Stomach (tissue), 9 donors: Measurements from ENCODE around the gene TDRD12. TPM values are rescaled to one million over a fixed set of nuclear protein-coding genes. Genes with fewer than 3 reads are reported as not detected.

Experiments
- DNase-seq, 2 donors: peaks; one replicate each; pipeline versions ENCODE4 v3.0.0 to v3.0.0-alpha.2; 2013 to 2019
- H3K27ac ChIP-seq, 5 donors: fragments of 200-600 bp in 4 of 5; sonication (generic) in 4 of 5; one replicate each; pipeline ENCODE4 v1.5.1; 2013 to 2019; ENCODE audit warnings: mild to moderate bottlenecking in 1 of 5, moderate library complexity in 1 of 5
- H3K27me3 ChIP-seq, 3 donors: fragments of 200-600 bp; sonication (generic); one replicate each; pipeline ENCODE4 v1.5.1; 2017 to 2019; ENCODE audit warnings: mixed run types in 1 of 3
- H3K36me3 ChIP-seq, 4 donors: fragments of 200-600 bp; sonication (generic); 1 replicate in 3 of 4; 2 replicates in 1 of 4; pipeline ENCODE4 v1.5.1; 2016 to 2019
- H3K4me1 ChIP-seq, 4 donors: fragments of 200-600 bp; sonication (generic); one replicate each; pipeline ENCODE4 v1.5.1; 2016 to 2019
- H3K4me3 ChIP-seq, 4 donors: fragments of 200-600 bp; sonication (generic) in 3 of 4; one replicate each; pipeline ENCODE4 v1.5.1; 2016 to 2019; ENCODE audit warnings: mild to moderate bottlenecking in 1 of 4
- H3K9me3 ChIP-seq, 4 donors: fragments of 200-600 bp; sonication (generic); one replicate each; pipeline ENCODE4 v1.5.1; 2016 to 2019
- EP300 ChIP-seq: sonication (generic); formaldehyde crosslinking; IDR thresholded peaks from one replicate; pipeline ENCODE4 v1.6.1; 2017; ENCODE audit warnings: antibody characterized with exemption
- POLR2A ChIP-seq, 4 donors: fragments of 450-650 bp; IDR thresholded peaks; one replicate each; pipeline ENCODE4 v1.6.1; 2016; ENCODE audit warnings: antibody characterized with exemption in 4 of 4, control low read depth in 2 of 4, mild to moderate bottlenecking in 1 of 4, moderate library complexity in 1 of 4
- POLR2AphosphoS5 ChIP-seq, 3 donors: sonication (generic); formaldehyde crosslinking; IDR thresholded peaks; one replicate each; pipeline ENCODE4 v1.6.1; 2016; ENCODE audit warnings: antibody characterized with exemption in 3 of 3
- WGBS, 5 donors: extraction: QIAGEN DNeasy Blood & Tissue Kit in 3 of 5; methylation state at CpG; one replicate each; pipeline versions ENCODE4 v1.1.5 to v1.1.7; 2013 to 2018; 5-methylcytosine and 5-hydroxymethylcytosine counted together
- intact Hi-C: fragments of 100-400 bp; cut with DNase I; formaldehyde crosslinking; loops from one replicate; pipeline ENCODE4 v1.15.1; 2023; ENCODE audit warnings: low total_unique reads
- polyA plus RNA-seq, 3 donors: library from polyadenylated mRNA; stranded (reverse); fragments of 200-250 nt; gene quantifications; one replicate each; pipeline ENCODE4 v1.2.3, GENCODE V29; 2013
- total RNA-seq, 5 donors: library from RNA; depleted of rRNA; stranded (reverse); fragments of >200 nt; gene quantifications; one replicate each; pipeline versions ENCODE4 v1.1.0 to v1.2.3, GENCODE V29; 2014 to 2016
- TF ChIP-seq, protein P1 (sequence below), 7 experiments: fragments of 450-650 bp in 4 of 7; fragments of 200-600 bp in 3 of 7; sonication (generic) in 3 of 7; IDR thresholded peaks; one replicate each; pipeline ENCODE4 v1.5.1; 2016 to 2019; ENCODE audit warnings: antibody characterized with exemption in 7 of 7, control low read depth in 2 of 7, mild to moderate bottlenecking in 1 of 7
- donor health status: healthy with polysubstance abuse.
- donor health status: Bipolar disorder and iron deficiency.
- donor health status: healthy.

The TDRD12 gene
- total and polyA plus RNA-seq, 8 donors: 0.03 to 0.73 TPM; not detected in 6

DNA sequence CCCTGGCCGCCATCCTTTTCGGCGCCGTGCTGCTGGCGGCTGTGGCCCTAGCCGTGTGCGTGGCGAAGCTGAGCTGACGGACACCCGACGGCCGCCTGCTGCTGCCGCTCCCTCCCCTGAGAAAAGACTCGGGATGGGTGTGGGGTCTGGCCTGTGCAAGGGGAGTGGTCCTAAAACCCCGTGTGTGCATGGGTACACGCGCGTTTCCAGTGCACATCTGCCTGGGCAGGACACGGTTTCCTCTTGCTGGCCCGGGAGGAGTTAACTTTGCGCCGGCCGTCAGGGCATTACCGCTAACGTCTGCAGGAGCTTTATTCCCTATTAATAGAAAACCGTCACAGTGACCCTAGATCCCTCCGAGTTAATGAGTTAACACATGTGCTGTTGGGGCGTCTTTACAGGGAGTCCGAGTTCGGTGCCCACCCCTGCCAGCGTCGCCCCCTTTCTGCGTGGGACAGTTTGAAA is 42.6 kb upstream of the TDRD12 start:
- H3K27me3 ChIP-seq: peaks cover 0 to 27% (median 19%) of the 10 kb centered on the region in 3 donors
- 17 to 26% (median 21%) methylated on average over 14 to 33 of the region's 33 CpGs for WGBS, 5 donors
- no peak for DNase-seq
- H3K9me3 ChIP-seq: no peaks in the 10 kb centered on the region
- H3K4me1 ChIP-seq: peaks cover 32 to 52% (median 41%) of the 10 kb centered on the region in 4 donors
- intact Hi-C loops: no loop called here
- peak overlapping the region; percentile 92 to 100 (median 98) for H3K4me3 ChIP-seq
- no peaks in the 10 kb centered on the region for H3K36me3 ChIP-seq
- H3K27ac ChIP-seq: peak overlapping the region in 3 of 5 donors; percentile 10 to 92 (median 57)
- TF ChIP-seq POLR2A (IDR thresholded peaks at IDR 0.05): no peak
- TF ChIP-seq, protein P1, sequence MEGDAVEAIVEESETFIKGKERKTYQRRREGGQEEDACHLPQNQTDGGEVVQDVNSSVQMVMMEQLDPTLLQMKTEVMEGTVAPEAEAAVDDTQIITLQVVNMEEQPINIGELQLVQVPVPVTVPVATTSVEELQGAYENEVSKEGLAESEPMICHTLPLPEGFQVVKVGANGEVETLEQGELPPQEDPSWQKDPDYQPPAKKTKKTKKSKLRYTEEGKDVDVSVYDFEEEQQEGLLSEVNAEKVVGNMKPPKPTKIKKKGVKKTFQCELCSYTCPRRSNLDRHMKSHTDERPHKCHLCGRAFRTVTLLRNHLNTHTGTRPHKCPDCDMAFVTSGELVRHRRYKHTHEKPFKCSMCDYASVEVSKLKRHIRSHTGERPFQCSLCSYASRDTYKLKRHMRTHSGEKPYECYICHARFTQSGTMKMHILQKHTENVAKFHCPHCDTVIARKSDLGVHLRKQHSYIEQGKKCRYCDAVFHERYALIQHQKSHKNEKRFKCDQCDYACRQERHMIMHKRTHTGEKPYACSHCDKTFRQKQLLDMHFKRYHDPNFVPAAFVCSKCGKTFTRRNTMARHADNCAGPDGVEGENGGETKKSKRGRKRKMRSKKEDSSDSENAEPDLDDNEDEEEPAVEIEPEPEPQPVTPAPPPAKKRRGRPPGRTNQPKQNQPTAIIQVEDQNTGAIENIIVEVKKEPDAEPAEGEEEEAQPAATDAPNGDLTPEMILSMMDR (IDR thresholded peaks at IDR 0.05): no peak
- no peak for TF ChIP-seq EP300
- no peak for TF ChIP-seq POLR2AphosphoS5 (IDR thresholded peaks at IDR 0.05)

DNA sequence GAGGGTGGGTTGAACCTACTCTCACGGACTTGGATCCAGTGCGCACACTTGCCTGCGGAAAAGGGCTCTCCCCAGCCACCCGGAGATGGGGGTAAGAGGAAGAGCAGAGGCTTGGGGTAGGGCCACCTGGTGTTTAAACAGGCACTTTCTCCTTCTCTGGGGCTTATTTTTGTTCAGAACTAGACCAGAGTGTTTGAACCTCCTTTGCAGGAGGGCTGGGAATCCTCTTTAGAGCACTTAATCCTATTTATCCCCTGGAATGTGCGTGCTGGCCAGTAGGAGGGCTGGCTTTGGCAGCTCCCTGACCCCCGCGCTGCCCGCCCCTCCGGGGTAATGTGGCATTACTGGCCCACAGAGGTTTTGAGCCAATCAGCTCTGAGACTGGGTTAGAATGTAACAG is 41.9 kb upstream of the TDRD12 start:
- TF ChIP-seq, protein P1 (IDR thresholded peaks at IDR 0.05): no peak
- TF ChIP-seq EP300: no peak
- TF ChIP-seq POLR2A (IDR thresholded peaks at IDR 0.05): no peak
- Histone ChIP-seq H3K27me3 (peaks cover 0 to 27% (median 19%) of the 10 kb centered on the region in 3 donors), H3K4me1 (peaks cover 32 to 45% (median 37%) of the 10 kb centered on the region in 4 donors), H3K27ac (peak overlapping the region in 4 of 5 donors; percentile 10 to 92 (median 34)), H3K4me3 (no peak overlapping the region), H3K9me3 (no peaks in the 10 kb centered on the region), H3K36me3 (no peaks in the 10 kb centered on the region)
- intact Hi-C loops: no loop called here
- 46 to 65% (median 65%) methylated on average over 9 of the region's 9 CpGs for WGBS, 5 donors
- peak in 1 of 2 donors; percentile 30 for DNase-seq

DNA sequence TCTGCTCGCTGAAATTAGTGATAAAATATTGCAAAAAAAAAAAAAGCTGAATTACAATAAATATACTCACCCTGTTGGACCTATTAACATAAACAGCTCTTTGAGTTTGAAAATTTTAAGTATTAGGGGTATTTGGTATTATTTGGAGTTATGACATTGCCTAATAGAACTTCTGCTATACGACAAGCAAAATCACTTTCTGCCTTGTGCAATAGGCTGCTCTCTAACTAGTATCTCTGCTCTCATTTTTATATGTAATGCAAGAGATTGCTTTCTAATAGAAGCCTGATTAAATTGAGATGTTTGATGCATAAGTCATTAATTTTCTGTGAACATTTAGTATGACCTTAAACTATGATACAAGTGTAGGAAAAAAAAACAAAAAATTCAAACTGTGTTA is 38.6 kb upstream of the TDRD12 start:
- intact Hi-C loops: no loop called here
- Histone ChIP-seq H3K27ac (no peak overlapping the region), H3K36me3 (no peaks in the 10 kb centered on the region), H3K27me3 (peaks cover 0 to 22% (median 17%) of the 10 kb centered on the region in 3 donors), H3K9me3 (no peaks in the 10 kb centered on the region), H3K4me3 (no peak overlapping the region), H3K4me1 (peaks cover 10 to 20% (median 13%) of the 10 kb centered on the region in 4 donors)
- no peak for DNase-seq
- 77 to 85% (median 83%) methylated on average over 2 of the region's 2 CpGs for WGBS, 5 donors
- no peak for TF ChIP-seq POLR2AphosphoS5 (IDR thresholded peaks at IDR 0.05)
- TF ChIP-seq POLR2A (IDR thresholded peaks at IDR 0.05): no peak
- TF ChIP-seq, protein P1 (IDR thresholded peaks at IDR 0.05): no peak
- TF ChIP-seq EP300: no peak

DNA sequence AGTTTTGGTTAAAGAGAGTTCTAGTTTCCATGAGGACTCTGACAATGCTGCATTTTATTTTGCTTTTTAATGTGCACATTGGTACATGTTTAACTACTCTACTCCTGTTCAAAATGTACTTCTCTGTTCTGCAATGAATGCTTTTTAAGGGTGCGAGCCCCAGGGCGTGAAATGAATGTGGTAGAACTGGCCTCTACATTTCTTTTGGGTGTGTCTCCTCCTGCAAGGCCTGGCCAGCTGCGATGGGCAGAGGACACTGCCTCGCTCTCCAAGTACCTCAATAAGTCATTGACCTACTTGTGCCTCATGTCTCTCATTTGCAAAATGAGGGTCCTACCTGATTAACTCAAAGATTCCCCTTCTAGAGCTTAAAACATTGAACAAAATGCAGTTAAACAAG is 37.2 kb upstream of the TDRD12 start:
- intact Hi-C loops: no loop called here
- H3K4me3 ChIP-seq: no peak overlapping the region
- no peak overlapping the region for H3K27ac ChIP-seq
- WGBS, 5 donors: 53 to 83% (median 64%) methylated on average over 4 of the region's 4 CpGs
- TF ChIP-seq, protein P1 (IDR thresholded peaks at IDR 0.05): no peak
- TF ChIP-seq POLR2A (IDR thresholded peaks at IDR 0.05) (no peak), POLR2AphosphoS5 (IDR thresholded peaks at IDR 0.05) (no peak), EP300 (no peak)
- no peaks in the 10 kb centered on the region for H3K36me3 ChIP-seq
- H3K27me3 ChIP-seq: peaks cover 0 to 9% (median 4%) of the 10 kb centered on the region in 3 donors
- H3K9me3 ChIP-seq: no peaks in the 10 kb centered on the region
- no peak for DNase-seq
- peaks cover 0 to 7% (median under 1%) of the 10 kb centered on the region in 4 donors for H3K4me1 ChIP-seq
